GM23338 (cell line): ENCODE data around the gene UBE3C. TPM values are rescaled to one million over a fixed set of nuclear protein-coding genes. Genes with fewer than 3 reads are reported as not detected.

Experiments used
- ATAC-seq: fragments of 200-7000 bp; cut with Tn5 transposase; 3 replicates; pipeline ENCODE4 v1.9.1; 2020
- DNase-seq: peaks from one replicate; pipeline ENCODE4 v3.0.0-alpha.2; 2015; ENCODE audit warnings: low spot score
- H2AFZ ChIP-seq: fragments of 200-600 bp; sonication (generic); 2 replicates; pipeline ENCODE4 v1.8.0; 2016; ENCODE audit warnings: antibody characterized with exemption, mild to moderate bottlenecking, moderate library complexity
- H3F3A ChIP-seq: fragments of 200-600 bp; sonication (generic); replicated peaks from 2 replicates; pipeline ENCODE4 v1.8.0; 2017; ENCODE audit warnings: antibody characterized with exemption, mixed run types, low read depth
- H3K27ac ChIP-seq: fragments of 200-600 bp; sonication (generic); 2 replicates; pipeline ENCODE4 v1.6.1; 2016; ENCODE audit warnings: low read depth
- H3K27me3 ChIP-seq: fragments of 200-600 bp; sonication (generic); 2 replicates; pipeline ENCODE4 v1.8.0; 2016; ENCODE audit warnings: mild to moderate bottlenecking, mixed run types, moderate library complexity; ENCODE audit not compliant: insufficient read depth
- H3K36me3 ChIP-seq: fragments of 200-600 bp; sonication (generic); 2 replicates; pipeline ENCODE4 v1.8.0; 2016; ENCODE audit warnings: mild to moderate bottlenecking; ENCODE audit not compliant: insufficient read depth
- H3K4me1 ChIP-seq: fragments of 200-600 bp; sonication (generic); 2 replicates; pipeline ENCODE4 v1.8.0; 2016; ENCODE audit warnings: mild to moderate bottlenecking, moderate library complexity; ENCODE audit not compliant: insufficient read depth
- H3K4me2 ChIP-seq: fragments of 200-600 bp; sonication (generic); 2 replicates; pipeline ENCODE4 v1.7.1; 2017; ENCODE audit warnings: mixed run types
- H3K4me3 ChIP-seq: fragments of 200-600 bp; sonication (generic); 2 replicates; pipeline ENCODE4 v1.6.1; 2016; ENCODE audit warnings: mixed run types
- H3K79me2 ChIP-seq: fragments of 200-600 bp; sonication (generic); replicated peaks from 2 replicates; pipeline ENCODE4 v1.8.0; 2017; ENCODE audit warnings: mild to moderate bottlenecking; ENCODE audit not compliant: insufficient read depth
- H3K9me2 ChIP-seq: fragments of 200-600 bp; sonication (generic); 2 replicates; pipeline ENCODE4 v1.8.0; 2017; ENCODE audit not compliant: insufficient read depth
- H4K20me1 ChIP-seq: fragments of 200-600 bp; sonication (generic); replicated peaks from 2 replicates; pipeline ENCODE4 v1.8.0; 2017; ENCODE audit warnings: mild to moderate bottlenecking; ENCODE audit not compliant: insufficient read depth
- H3K27ac Mint-ChIP-seq: 2 replicates; pipeline ENCODE4 v1.8.0; 2020; ENCODE audit warnings: inconsistent platforms, mild to moderate bottlenecking, moderate library complexity, mixed read lengths
- H3K27me3 Mint-ChIP-seq: 3 replicates; pipeline ENCODE4 v1.8.0; 2022; ENCODE audit warnings: low read depth, mild to moderate bottlenecking, moderate library complexity, mixed read lengths, inconsistent platforms; ENCODE audit not compliant: insufficient read depth, poor library complexity
- H3K36me3 Mint-ChIP-seq: 3 replicates; pipeline ENCODE4 v1.8.0; 2021; ENCODE audit warnings: low read depth, mild to moderate bottlenecking, inconsistent platforms, moderate library complexity, mixed read lengths
- H3K4me1 Mint-ChIP-seq: 3 replicates; pipeline ENCODE4 v1.8.0; 2020; ENCODE audit warnings: mild to moderate bottlenecking, inconsistent platforms, mixed read lengths
- H3K4me3 Mint-ChIP-seq: 3 replicates; pipeline ENCODE4 v1.8.0; 2021; ENCODE audit warnings: moderate library complexity, mild to moderate bottlenecking, inconsistent platforms, mixed read lengths
- H3K9me3 Mint-ChIP-seq: 3 replicates; pipeline ENCODE4 v1.8.0; 2020; ENCODE audit warnings: moderate library complexity, mild to moderate bottlenecking, inconsistent platforms, mixed read lengths
- CREB1 ChIP-seq: fragments of 250-450 bp; sonication (Bioruptor Pico); IDR thresholded peaks from 2 replicates; pipeline ENCODE4 v1.5.0; 2020; ENCODE audit warnings: low read depth, mild to moderate bottlenecking, moderate library complexity
- EZH2phosphoT487 ChIP-seq: fragments of 200-600 bp; sonication (generic); IDR thresholded peaks from one replicate; pipeline ENCODE4 v1.8.1; 2018; ENCODE audit warnings: antibody characterized with exemption; ENCODE audit not compliant: unreplicated experiment
- JUNB ChIP-seq: IDR thresholded peaks from one replicate; pipeline ENCODE4 v1.6.1; 2016; ENCODE audit warnings: antibody characterized with exemption; ENCODE audit not compliant: unreplicated experiment
- NANOG ChIP-seq: IDR thresholded peaks from 2 replicates; pipeline ENCODE4 v1.6.1; 2016; ENCODE audit warnings: antibody characterized with exemption, borderline replicate concordance
- POLR2AphosphoS5 ChIP-seq: IDR thresholded peaks from 2 replicates; pipeline ENCODE4 v1.6.1; 2016; ENCODE audit warnings: antibody characterized with exemption, low read depth
- STAT1 ChIP-seq: IDR thresholded peaks from one replicate; pipeline ENCODE4 v1.6.1; 2016; ENCODE audit warnings: antibody characterized with exemption; ENCODE audit not compliant: unreplicated experiment
- ZNF114 ChIP-seq: fragments of 250-450 bp; sonication (Bioruptor Pico); IDR thresholded peaks from 2 replicates; pipeline ENCODE4 v1.5.0; 2020; ENCODE audit warnings: mild to moderate bottlenecking, moderate library complexity
- polyA plus RNA-seq: library from polyadenylated mRNA; unstranded; fragments of >200 nt; fragmentation: Nextera tagmentation; extraction: Ambion mirVana; gene quantifications from 2 replicates; pipeline ENCODE4 v1.2.1, GENCODE V29; 2016
- total RNA-seq: library from RNA; depleted of rRNA; stranded (reverse); fragments of >200 nt; shearing (Covaris generic); gene quantifications from 2 replicates; pipeline ENCODE4 v1.2.3, GENCODE V29; 2014
- TF ChIP-seq, protein P1 (sequence below): IDR thresholded peaks from one replicate; pipeline ENCODE4 v1.6.1; 2018; ENCODE audit warnings: antibody characterized with exemption; ENCODE audit not compliant: unreplicated experiment
- TF ChIP-seq, protein P2 (sequence below): IDR thresholded peaks from 2 replicates; pipeline ENCODE4 v1.6.1; 2016; ENCODE audit warnings: antibody characterized with exemption

UBE3C gene
- total and polyA plus RNA-seq, 2 experiments from 2014 or later: 16.8 to 76.9 TPM

DNA sequence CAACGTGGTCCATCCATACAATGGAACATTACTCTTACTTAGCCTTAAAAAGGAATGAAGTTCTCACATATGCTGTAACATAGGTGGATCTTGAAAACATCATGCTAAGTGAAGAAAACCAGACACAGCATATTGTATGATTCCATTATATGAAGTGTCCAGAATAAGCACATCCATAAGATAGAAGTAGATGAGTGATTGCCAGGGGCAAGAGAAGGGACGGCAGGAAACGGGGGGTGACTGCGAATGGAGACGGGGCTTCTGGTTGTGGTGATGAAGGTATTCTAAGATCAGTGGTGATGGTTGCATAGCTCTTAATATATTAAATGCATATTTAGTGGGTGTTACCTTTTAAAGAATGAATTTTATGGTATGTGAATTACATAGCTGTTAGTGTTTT is 29.8 kb downstream of the UBE3C start:
- Histone ChIP-seq H3K79me2 (peaks cover 79% of the 10 kb centered on the region), H3F3A (0 out of 2 replicates have a peak, but pooled peaks cover 8% of the 10 kb centered on the region), H3K36me3 (peaks cover 25% of the 10 kb centered on the region), H3K9me2 (no peaks in the 10 kb centered on the region), H3K27me3 (no peaks in the 10 kb centered on the region), H3K27ac (no peak overlapping the region), H3K4me2 (no peak overlapping the region), H4K20me1 (peaks cover 37% of the 10 kb centered on the region), H3K4me3 (no peak overlapping the region), H3K4me1 (no peaks in the 10 kb centered on the region), H2AFZ (no peak overlapping the region)
- TF ChIP-seq, protein P1, sequence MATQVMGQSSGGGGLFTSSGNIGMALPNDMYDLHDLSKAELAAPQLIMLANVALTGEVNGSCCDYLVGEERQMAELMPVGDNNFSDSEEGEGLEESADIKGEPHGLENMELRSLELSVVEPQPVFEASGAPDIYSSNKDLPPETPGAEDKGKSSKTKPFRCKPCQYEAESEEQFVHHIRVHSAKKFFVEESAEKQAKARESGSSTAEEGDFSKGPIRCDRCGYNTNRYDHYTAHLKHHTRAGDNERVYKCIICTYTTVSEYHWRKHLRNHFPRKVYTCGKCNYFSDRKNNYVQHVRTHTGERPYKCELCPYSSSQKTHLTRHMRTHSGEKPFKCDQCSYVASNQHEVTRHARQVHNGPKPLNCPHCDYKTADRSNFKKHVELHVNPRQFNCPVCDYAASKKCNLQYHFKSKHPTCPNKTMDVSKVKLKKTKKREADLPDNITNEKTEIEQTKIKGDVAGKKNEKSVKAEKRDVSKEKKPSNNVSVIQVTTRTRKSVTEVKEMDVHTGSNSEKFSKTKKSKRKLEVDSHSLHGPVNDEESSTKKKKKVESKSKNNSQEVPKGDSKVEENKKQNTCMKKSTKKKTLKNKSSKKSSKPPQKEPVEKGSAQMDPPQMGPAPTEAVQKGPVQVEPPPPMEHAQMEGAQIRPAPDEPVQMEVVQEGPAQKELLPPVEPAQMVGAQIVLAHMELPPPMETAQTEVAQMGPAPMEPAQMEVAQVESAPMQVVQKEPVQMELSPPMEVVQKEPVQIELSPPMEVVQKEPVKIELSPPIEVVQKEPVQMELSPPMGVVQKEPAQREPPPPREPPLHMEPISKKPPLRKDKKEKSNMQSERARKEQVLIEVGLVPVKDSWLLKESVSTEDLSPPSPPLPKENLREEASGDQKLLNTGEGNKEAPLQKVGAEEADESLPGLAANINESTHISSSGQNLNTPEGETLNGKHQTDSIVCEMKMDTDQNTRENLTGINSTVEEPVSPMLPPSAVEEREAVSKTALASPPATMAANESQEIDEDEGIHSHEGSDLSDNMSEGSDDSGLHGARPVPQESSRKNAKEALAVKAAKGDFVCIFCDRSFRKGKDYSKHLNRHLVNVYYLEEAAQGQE: no peak
- no peak for TF ChIP-seq JUNB
- TF ChIP-seq CREB1: no peak
- peaks cover 2% of the 10 kb centered on the region for H3K27me3 Mint-ChIP-seq
- peaks cover 83% of the 10 kb centered on the region for H3K36me3 Mint-ChIP-seq
- DNase-seq (no peak), ATAC-seq (no peak)
- H3K4me1 Mint-ChIP-seq: no peaks in the 10 kb centered on the region
- no peaks in the 10 kb centered on the region for H3K9me3 Mint-ChIP-seq
- H3K4me3 Mint-ChIP-seq: no peak overlapping the region
- H3K27ac Mint-ChIP-seq: no peak overlapping the region

DNA sequence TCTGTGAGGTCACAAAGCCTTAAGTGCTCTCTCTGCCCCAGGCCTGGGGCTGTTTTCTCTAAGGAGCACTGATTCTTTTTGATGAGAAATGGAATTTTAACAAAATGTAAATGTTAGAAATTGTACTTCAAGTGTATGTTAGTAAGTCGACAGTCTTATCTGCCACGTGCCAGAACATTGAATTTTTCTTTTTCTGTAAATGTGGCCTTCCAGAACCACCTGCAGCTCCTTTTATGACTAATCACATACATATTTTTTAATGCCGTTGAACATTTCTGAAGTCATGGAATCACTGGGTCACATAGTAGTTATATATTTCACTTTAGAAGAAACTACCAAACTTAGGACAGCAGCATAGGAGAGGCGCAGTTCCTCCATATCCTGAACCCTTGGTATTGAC is 38.0 kb downstream of the UBE3C start:
- peak overlapping the region; percentile 23; the same call in 1 of the 2 replicates for H3K27ac ChIP-seq
- H3K4me2 ChIP-seq: no peak overlapping the region
- Mint-ChIP-seq H3K4me1 (no peaks in the 10 kb centered on the region), H3K4me3 (no peak overlapping the region), H3K27ac (no peak overlapping the region), H3K36me3 (peaks cover 71% of the 10 kb centered on the region), H3K9me3 (no peaks in the 10 kb centered on the region), H3K27me3 (peaks cover 2% of the 10 kb centered on the region)
- no peaks in the 10 kb centered on the region for H3K9me2 ChIP-seq
- 0 out of 2 replicates have a peak, but pooled peaks cover 4% of the 10 kb centered on the region for H3F3A ChIP-seq
- H3K27me3 ChIP-seq: no peaks in the 10 kb centered on the region
- H2AFZ ChIP-seq: no peak overlapping the region
- no peak for TF ChIP-seq POLR2AphosphoS5
- TF ChIP-seq, protein P2, sequence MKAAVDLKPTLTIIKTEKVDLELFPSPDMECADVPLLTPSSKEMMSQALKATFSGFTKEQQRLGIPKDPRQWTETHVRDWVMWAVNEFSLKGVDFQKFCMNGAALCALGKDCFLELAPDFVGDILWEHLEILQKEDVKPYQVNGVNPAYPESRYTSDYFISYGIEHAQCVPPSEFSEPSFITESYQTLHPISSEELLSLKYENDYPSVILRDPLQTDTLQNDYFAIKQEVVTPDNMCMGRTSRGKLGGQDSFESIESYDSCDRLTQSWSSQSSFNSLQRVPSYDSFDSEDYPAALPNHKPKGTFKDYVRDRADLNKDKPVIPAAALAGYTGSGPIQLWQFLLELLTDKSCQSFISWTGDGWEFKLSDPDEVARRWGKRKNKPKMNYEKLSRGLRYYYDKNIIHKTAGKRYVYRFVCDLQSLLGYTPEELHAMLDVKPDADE: no peak
- TF ChIP-seq, protein P1: no peak
- TF ChIP-seq EZH2phosphoT487: no peak
- no peak for TF ChIP-seq ZNF114 (CRISPR knock-in tag)
- no peak for TF ChIP-seq CREB1
- TF ChIP-seq STAT1: no peak
- TF ChIP-seq NANOG: no peak
- TF ChIP-seq JUNB: no peak
- peaks cover 18% of the 10 kb centered on the region for H3K79me2 ChIP-seq
- peaks cover 9% of the 10 kb centered on the region for H4K20me1 ChIP-seq
- DNase-seq (no peak), ATAC-seq (no peak)
- peaks cover 52% of the 10 kb centered on the region for H3K36me3 ChIP-seq
- no peaks in the 10 kb centered on the region for H3K4me1 ChIP-seq
- no peak overlapping the region for H3K4me3 ChIP-seq
